ENCODE results near the gene RAX.

GRCh38 chr18:59298871-59299270 lies 25.6 kb upstream of the RAX start:
- no peak for TF ChIP-seq CTCF (IDR thresholded peaks at IDR 0.05)
- TF ChIP-seq POLR2A (IDR thresholded peaks at IDR 0.05): no peak
